PFSK-1 (cell line): ENCODE measurements around the gene ANXA1.

ENCODE experiments used
- FOXP2 ChIP-seq: optimal IDR thresholded peaks from 2 replicates; pipeline ENCODE3; 2011; ENCODE audit warnings: borderline replicate concordance, control low read depth, inconsistent platforms; ENCODE audit not compliant: insufficient read depth; ENCODE audit errors: extremely low read length, extremely low read depth
- POLR2AphosphoS5 ChIP-seq: IDR thresholded peaks from 2 replicates; pipeline ENCODE4 v1.6.1; 2012; ENCODE audit warnings: low read depth, mild to moderate bottlenecking, control low read depth, low read length, moderate library complexity
- REST ChIP-seq, 2 experiments: IDR thresholded peaks; 2 replicates each; pipeline versions ENCODE4 v1.6.1 to v1.8.0; 2011 to 2012; ENCODE audit warnings: low read depth in 2 of 2, low read length in 2 of 2, control low read depth in 1 of 2, inconsistent platforms in 1 of 2, mild to moderate bottlenecking in 1 of 2, moderate library complexity in 1 of 2; ENCODE audit not compliant: insufficient read depth in 1 of 2
- SIN3A ChIP-seq: IDR thresholded peaks from 2 replicates; pipeline ENCODE4 v1.6.1; 2012; ENCODE audit warnings: mild to moderate bottlenecking, low read length, moderate library complexity, borderline replicate concordance; ENCODE audit not compliant: insufficient read depth
- TAF1 ChIP-seq: IDR thresholded peaks from 2 replicates; pipeline ENCODE4 v1.6.1; 2012; ENCODE audit warnings: low read length, control low read depth, borderline replicate concordance; ENCODE audit not compliant: insufficient read depth

ANXA1 gene

DNA sequence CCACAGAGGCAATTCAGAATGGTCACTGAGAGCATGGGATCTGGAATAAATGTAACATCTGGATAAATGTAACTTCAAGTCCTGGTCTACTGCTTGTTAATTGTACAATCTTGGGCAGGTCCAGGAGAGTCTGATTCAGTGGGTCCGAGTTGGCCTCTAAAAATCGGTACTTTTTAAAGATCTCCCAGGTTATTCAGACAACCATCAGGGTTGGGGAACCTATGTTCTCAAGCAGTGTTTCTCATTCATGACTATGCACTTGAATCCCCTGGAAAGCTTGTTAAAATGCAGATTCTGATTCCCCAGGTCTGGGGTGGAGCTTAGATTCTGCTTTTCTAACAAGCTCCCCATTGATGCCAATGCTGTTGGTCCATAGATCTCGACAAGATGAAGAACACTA is 14.8 kb downstream of the ANXA1 start:
- TF ChIP-seq REST (IDR thresholded peaks at IDR 0.05; ENCODE audit: insufficient read depth in 1 of 2, low read depth in 2 of 2, low read length in 2 of 2) (no peak), TAF1 (no peak), POLR2AphosphoS5 (no peak), FOXP2 (no peak), SIN3A (no peak)

DNA sequence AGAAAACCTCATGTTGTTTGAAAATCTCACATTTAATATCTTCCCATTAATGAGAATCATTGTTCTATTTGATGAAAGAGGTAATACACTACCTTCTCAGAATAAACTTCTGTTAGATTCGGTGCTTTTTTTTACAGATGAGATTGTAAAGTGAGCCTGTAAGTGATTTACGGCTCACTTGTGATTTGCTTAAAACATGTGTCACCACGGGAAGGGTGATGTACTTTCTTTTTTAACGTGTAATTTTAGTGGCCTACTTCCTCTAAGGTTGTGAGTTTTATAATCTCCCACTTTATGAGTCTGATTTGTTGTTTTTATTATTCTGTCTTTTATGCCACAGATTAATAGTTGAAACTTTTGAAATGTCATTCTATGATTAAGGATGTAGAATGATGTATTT is 15.9 kb downstream of the ANXA1 start:
- no peak for TF ChIP-seq TAF1
- no peak for TF ChIP-seq REST (IDR thresholded peaks at IDR 0.05; ENCODE audit: insufficient read depth in 1 of 2, low read depth in 2 of 2, low read length in 2 of 2)

- TF ChIP-seq TAF1 (no peak), POLR2AphosphoS5 (no peak), SIN3A (no peak), FOXP2 (no peak), REST (IDR thresholded peaks at IDR 0.05; ENCODE audit: insufficient read depth in 1 of 2, low read depth in 2 of 2, low read length in 2 of 2) (no peak)
Measured at GRCh38 chr9:73168298-73168934, 16.8 kb downstream of the ANXA1 start.

DNA sequence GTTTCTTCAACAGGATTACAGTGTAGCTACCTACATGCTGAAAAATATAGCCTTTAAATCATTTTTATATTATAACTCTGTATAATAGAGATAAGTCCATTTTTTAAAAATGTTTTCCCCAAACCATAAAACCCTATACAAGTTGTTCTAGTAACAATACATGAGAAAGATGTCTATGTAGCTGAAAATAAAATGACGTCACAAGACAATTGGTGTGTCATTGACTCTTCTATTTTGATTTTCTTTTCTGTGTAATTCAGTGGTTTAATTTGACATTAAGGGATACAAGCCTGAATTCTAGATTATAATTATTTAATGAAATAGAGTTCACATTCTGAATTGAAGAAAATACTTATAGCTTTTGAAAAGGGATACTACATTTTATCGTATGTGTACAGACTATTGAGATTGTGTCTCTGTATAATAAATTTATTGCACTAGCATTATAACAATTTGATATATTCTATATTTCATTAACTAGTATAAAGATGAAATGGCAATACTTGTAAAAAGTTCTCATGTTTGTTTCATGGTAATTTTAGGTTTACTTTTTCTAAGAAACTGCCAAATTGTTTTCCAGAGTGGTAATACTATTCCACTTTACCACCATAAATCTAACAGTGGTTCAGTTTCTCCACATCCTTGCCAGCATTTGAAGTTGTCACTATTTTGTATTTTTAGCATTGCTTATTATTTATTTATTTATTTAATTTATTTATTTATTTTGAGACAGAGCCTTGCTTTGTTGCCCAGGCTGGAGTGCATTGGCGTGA is 18.7 kb downstream of the ANXA1 start:
- TF ChIP-seq REST (IDR thresholded peaks at IDR 0.05; ENCODE audit: insufficient read depth in 1 of 2, low read depth in 2 of 2, low read length in 2 of 2) (no peak), POLR2AphosphoS5 (no peak), SIN3A (no peak)

- TF ChIP-seq TAF1, result no peak
- no peak for TF ChIP-seq REST (IDR thresholded peaks at IDR 0.05; ENCODE audit: insufficient read depth in 1 of 2, low read depth in 2 of 2, low read length in 2 of 2)
- no peak for TF ChIP-seq SIN3A
- TF ChIP-seq POLR2AphosphoS5, result no peak
- TF ChIP-seq FOXP2, result no peak
Measured at GRCh38 chr9:73172901-73173215, 21.2 kb downstream of the ANXA1 start.
